HG03280 (cell line): ENCODE data around the gene MARCHF6.
"Not testable (repeated sequence)": the region's sequence is repeated elsewhere in the genome, so short reads cannot be mapped to it uniquely, and the experiment has no call there.

Experiments
- ATAC-seq: cut with Tn5 transposase; IDR thresholded peaks from one replicate; pipeline ENCODE4 v1.9.1; 2021; ENCODE audit warnings: mild to moderate bottlenecking, moderate library complexity; ENCODE audit not compliant: unreplicated experiment

The MARCHF6 gene

GRCh38 chr5:10374046-10375022 lies 20.8 kb downstream of the MARCHF6 start:
- ATAC-seq: no peak

- not testable (repeated sequence) for ATAC-seq
Observed at GRCh38 chr5:10375146-10375545, 21.7 kb downstream of the MARCHF6 start.

- no peak for ATAC-seq
Observed at GRCh38 chr5:10376544-10376943, 23.0 kb downstream of the MARCHF6 start.

- no peak for ATAC-seq
Observed at GRCh38 chr5:10377081-10377480, 23.6 kb downstream of the MARCHF6 start.

GRCh38 chr5:10381803-10382202 lies 28.3 kb downstream of the MARCHF6 start:
- ATAC-seq: no peak

- ATAC-seq: no peak
Observed at GRCh38 chr5:10384483-10384882, 31.0 kb downstream of the MARCHF6 start.

- no peak for ATAC-seq
Observed at GRCh38 chr5:10387690-10388089, 34.2 kb downstream of the MARCHF6 start.

- ATAC-seq: no peak
Observed at GRCh38 chr5:10391130-10391529, 37.6 kb downstream of the MARCHF6 start.

GRCh38 chr5:10392567-10393328 lies 39.3 kb downstream of the MARCHF6 start:
- ATAC-seq: not testable (repeated sequence)

- ATAC-seq: no peak
Observed at GRCh38 chr5:10393491-10393890, 40.0 kb downstream of the MARCHF6 start.

- no peak for ATAC-seq
Observed at GRCh38 chr5:10396552-10396951, 43.1 kb downstream of the MARCHF6 start.

GRCh38 chr5:10399839-10400238 lies 46.3 kb downstream of the MARCHF6 start:
- no peak for ATAC-seq

GRCh38 chr5:10400411-10400810 lies 46.9 kb downstream of the MARCHF6 start:
- no peak for ATAC-seq

GRCh38 chr5:10400831-10401230 lies 47.3 kb downstream of the MARCHF6 start:
- ATAC-seq: no peak

GRCh38 chr5:10401498-10401897 lies 48.0 kb downstream of the MARCHF6 start:
- no peak for ATAC-seq
